HG03280 (cell line): Measurements from ENCODE around the gene CYP3A5.
"Not testable (repeated sequence)": the region's sequence is repeated elsewhere in the genome, so short reads cannot be mapped to it uniquely, and the experiment has no call there.

ENCODE experiments used
- ATAC-seq: cut with Tn5 transposase; IDR thresholded peaks from one replicate; pipeline ENCODE4 v1.9.1; 2021; ENCODE audit warnings: mild to moderate bottlenecking, moderate library complexity; ENCODE audit not compliant: unreplicated experiment

Gene CYP3A5

GRCh38 chr7:99679400-99680191 lies at the start of gene CYP3A5:
CYP3A5 (minus strand) TSS chr7:99679996; CDS start chr7:99679896, 100 bp downstream.
- ATAC-seq: no peak

- ATAC-seq: no peak
Observed at GRCh38 chr7:99728615-99729014, 48.8 kb upstream of the CYP3A5 start.

DNA sequence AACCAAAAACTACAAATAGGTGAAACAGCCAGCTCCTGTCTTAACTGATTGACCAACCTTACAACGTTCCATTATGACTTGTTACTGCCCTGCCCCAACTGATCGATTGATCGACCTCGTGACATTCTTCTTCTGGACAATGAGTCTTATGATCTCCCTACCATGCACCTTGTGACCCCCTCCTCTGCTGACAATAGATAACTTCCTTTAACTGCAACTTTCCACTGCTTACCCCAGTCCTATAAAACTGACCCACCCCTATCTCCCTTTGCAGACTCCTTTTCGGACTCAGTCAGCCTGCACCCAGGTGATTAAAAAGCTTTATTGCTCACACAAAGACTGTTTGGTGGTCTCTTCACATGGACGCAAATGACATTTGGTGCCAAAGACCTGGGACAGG lies 43.4 kb upstream of the CYP3A5 start:
- not testable (repeated sequence) for ATAC-seq

GRCh38 chr7:99720800-99721595 lies 41.2 kb upstream of the CYP3A5 start:
- ATAC-seq: no peak

DNA sequence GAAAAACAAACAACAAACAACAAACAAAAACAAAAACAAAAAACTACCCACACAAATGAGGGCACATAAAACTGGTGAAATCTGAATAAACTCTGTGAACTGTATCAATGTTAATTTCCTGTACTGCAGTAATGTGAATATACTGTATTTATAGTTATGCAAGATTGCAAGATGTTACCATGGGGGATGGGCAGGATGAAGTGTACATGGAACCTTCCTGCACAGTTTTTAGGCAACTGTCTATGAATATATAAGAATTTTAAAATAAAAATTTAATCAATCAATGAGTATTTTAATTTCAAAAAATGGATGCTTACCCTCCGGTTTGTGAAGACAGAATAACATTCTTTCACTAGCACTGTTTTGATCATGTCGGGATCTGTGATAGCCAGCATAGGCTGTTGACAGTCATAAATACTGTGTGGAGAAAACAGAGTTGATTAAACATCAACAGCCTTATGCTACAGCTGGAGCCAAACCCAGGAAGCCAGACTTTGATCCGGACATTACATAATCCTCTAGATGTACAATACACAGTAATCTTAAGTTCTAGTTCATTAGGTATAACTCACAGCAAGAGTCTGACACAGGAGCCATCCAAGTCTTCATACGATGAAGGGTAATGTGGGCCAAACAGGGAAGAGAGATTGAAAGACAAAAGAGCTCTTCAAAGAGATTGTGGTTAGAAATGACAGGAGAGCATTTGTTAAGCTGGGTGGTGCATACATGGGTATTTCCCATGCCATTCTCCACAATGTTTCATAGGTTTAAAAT lies 40.4 kb upstream of the CYP3A5 start:
- ATAC-seq: no peak

- ATAC-seq: no peak
Observed at GRCh38 chr7:99713995-99714570, 34.3 kb upstream of the CYP3A5 start.

DNA sequence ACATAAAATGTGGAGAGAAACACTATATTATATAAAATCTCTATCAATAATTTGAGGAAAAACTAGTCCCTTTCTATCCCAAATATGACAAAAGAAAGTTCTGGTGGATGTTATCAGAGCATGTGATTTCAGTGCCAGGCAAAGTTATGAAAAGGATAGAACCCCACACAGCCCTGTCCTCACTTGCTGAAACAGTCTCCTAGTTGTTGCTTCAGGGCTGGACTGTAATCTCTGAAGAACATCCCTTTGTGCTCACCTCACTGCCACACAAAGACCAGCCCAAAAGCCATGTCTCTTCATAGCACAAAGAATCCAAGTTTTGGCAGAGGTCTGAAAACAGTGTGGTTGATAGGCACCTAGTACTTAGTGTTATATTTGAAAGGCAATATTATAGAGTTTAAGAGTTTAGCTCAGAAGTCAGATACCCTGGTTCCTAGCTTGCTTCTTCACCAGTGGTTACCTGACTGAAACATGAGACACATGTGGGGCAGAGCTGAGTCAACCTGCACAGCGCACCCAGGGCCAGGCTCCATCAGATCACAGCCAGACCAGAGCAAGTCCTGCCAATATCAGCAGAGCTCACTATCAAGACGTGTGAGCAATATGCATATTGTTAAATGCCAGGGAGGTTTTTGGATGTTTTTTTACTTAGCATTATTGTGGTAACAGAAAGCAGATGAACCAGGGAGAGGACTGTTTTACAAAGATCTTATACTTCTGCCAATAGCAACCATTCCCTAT lies 30.2 kb upstream of the CYP3A5 start:
- no peak for ATAC-seq

GRCh38 chr7:99709260-99709659 lies 29.5 kb upstream of the CYP3A5 start:
- no peak for ATAC-seq

DNA sequence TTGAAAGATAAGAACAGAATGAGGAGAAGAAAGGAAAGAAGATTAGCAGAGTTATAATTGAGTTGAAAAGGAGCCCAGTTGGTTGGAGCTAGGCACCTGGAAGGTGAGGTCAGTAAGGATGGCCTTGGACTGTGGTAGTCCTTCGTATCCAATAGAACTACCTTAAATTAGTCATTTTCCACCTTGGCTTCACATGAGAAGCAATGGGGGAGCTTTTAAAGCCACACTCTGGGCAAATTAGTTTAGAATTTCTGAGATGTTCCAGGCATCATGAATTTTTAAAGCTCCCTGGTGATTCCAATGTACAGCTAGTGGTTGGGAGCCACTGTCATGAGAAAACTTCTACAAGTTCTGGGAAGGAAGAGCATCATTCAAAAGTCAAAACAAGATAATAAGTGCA lies 27.3 kb upstream of the CYP3A5 start:
- ATAC-seq: no peak

GRCh38 chr7:99699946-99700345 lies 20.1 kb upstream of the CYP3A5 start:
- no peak for ATAC-seq

GRCh38 chr7:99698867-99699730 lies 19.3 kb upstream of the CYP3A5 start:
- not testable (repeated sequence) for ATAC-seq

DNA sequence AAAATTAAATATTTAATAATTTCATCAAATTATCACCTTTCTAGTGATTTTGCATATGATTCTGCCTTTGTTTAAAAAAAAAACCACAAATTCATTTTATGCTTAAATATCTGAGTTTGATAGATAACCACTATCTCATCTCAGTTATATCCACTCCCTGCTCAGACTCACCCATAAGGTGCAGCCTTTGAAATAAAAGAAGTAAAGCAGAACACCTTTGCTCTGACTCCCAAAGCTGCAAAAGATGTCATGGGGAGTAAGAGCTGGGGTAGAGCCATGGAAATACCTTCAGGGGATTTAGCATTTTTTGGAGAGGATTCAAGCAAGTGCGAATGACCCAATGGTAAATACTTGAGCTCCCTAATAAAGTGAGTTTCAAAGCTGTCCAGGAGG lies 15.1 kb upstream of the CYP3A5 start:
- no peak for ATAC-seq

DNA sequence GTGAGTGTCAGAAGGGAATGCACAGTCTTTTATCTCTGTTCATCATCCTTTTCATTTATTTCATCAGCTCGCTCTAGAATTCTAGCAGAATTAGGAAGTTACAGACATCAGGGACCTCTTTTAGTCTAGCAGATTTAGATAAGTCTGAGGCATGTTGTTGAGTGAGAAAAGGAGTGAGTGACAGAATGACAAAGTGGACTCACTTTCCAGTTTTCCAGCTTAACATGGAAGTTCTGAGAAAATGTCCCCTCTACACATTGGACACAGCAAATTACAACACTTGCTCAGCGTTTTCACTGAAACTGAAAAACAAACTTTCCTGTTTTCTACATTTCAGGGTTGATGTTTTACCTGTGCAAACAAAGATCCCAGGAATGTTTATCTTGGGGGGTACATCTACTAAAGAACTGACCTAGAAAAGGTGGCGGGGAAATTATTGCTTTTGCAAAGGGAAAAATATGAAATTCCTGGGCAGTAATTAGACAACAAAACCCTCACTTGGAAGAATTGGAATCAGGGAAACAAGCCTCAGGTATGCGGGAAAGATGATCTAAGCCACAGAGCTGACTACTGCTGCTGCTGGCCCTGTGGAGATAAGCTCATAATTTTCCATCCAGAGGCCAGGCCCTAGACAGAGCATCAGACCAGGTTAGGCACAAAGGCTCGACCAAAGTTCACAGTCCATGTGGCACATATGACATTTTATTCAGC lies 14.6 kb upstream of the CYP3A5 start:
- no peak for ATAC-seq

GRCh38 chr7:99693427-99694200 lies 13.8 kb upstream of the CYP3A5 start:
- no peak for ATAC-seq

DNA sequence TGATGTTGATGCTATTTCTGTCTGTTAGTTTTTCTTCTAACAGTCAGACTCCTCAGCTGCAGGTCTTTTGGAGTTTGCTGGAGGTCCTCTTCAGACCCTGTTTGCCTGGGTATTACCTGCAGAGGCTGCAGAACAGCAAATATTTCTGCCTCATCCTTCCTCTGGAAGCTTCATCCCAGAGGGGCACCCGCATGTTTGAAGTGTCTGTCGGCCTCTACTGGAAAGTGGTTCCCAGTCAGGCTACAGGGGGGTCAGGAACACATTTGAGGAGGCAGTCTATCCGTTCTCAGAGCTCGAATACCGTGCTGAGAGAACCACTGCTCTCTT lies 13.3 kb upstream of the CYP3A5 start:
- no peak for ATAC-seq

- ATAC-seq: not testable (repeated sequence)
Observed at GRCh38 chr7:99692563-99692962, 12.8 kb upstream of the CYP3A5 start.

- not testable (repeated sequence) for ATAC-seq
Observed at GRCh38 chr7:99691658-99692057, 11.9 kb upstream of the CYP3A5 start.

DNA sequence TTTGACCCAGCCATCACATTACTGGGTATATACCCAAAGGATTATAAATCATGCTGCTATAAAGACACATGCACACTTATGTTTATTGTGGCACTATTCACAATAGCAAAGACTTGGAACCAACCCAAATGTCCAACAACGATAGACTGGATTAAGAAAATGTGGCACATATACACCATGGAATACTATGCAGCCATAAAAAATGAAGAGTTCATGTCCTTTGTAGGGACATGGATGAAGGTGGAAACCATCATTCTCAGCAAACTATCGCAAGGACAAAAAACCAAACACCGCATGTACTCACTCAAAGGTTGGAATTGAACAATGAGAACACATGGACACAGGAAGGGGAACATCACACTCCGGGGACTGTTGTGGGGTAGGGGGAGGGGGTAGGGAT lies 11.1 kb upstream of the CYP3A5 start:
- not testable (repeated sequence) for ATAC-seq
